ENCODE measurements around the gene KLK1.

GRCh38 chr19:50796128-50796633 lies 27.4 kb downstream of the KLK1 start:
- TF ChIP-seq CTCF (IDR thresholded peaks at IDR 0.05 in 8 of 11, conservative IDR thresholded peaks at IDR 0.05 in 3 of 11) (no peak), POLR2A (IDR thresholded peaks at IDR 0.05) (no peak), POLR2AphosphoS5 (IDR thresholded peaks at IDR 0.05) (peak in 1 of 3 donors; percentile 21)
